Stimulated activated CD8-positive, alpha-beta memory T cell treated with anti-CD3 and anti-CD28 coated beads, Interleukin-7, amount 100 ng/mL, for 1 hour (primary cell): ENCODE data around the gene HSD17B7.
"Not testable (repeated sequence)": the region's sequence is repeated elsewhere in the genome, so short reads cannot be mapped to it uniquely, and the experiment has no call there.

Source experiments
- DNase-seq, 2 donors: peaks; one replicate each; pipeline ENCODE4 v3.0.0-alpha.2; 2020; ENCODE audit warnings: low read depth in 2 of 2

Gene HSD17B7

GRCh38 chr1:162807503-162807902, 17.0 kb downstream of the HSD17B7 start:
- DNase-seq: not testable (repeated sequence)

GRCh38 chr1:162812357-162812756, 21.9 kb downstream of the HSD17B7 start:
- DNase-seq: not testable (repeated sequence)

GRCh38 chr1:162818136-162818535, 27.6 kb downstream of the HSD17B7 start:
- not testable (repeated sequence) for DNase-seq

- not testable (repeated sequence) for DNase-seq
Observed at GRCh38 chr1:162818666-162819065, 28.2 kb downstream of the HSD17B7 start.

- no peak for DNase-seq
Observed at GRCh38 chr1:162822391-162823200, 32.1 kb downstream of the HSD17B7 start.

GRCh38 chr1:162823231-162823630, 32.7 kb downstream of the HSD17B7 start:
- DNase-seq: no peak

- DNase-seq: no peak
Observed at GRCh38 chr1:162823771-162824525, 33.4 kb downstream of the HSD17B7 start.

GRCh38 chr1:162829268-162829667, 38.8 kb downstream of the HSD17B7 start:
- DNase-seq: no peak

- no peak for DNase-seq
Observed at GRCh38 chr1:162832470-162832869, 42.0 kb downstream of the HSD17B7 start.

GRCh38 chr1:162835157-162835899, 44.8 kb downstream of the HSD17B7 start:
- no peak for DNase-seq

- no peak for DNase-seq
Observed at GRCh38 chr1:162838863-162839262, 48.4 kb downstream of the HSD17B7 start.

- no peak for DNase-seq
Observed at GRCh38 chr1:162840250-162840839, 49.8 kb downstream of the HSD17B7 start.

GRCh38 chr1:162844153-162844552, 53.7 kb downstream of the HSD17B7 start:
- DNase-seq: no peak

GRCh38 chr1:162846256-162847212, 56.0 kb downstream of the HSD17B7 start:
- no peak for DNase-seq

- peak; percentile 49 to 79 for DNase-seq
Observed at GRCh38 chr1:162847839-162848453, 57.4 kb downstream of the HSD17B7 start.

GRCh38 chr1:162849711-162850110, 59.2 kb downstream of the HSD17B7 start:
- no peak for DNase-seq

GRCh38 chr1:162851341-162851740, 60.8 kb downstream of the HSD17B7 start:
- DNase-seq: no peak

GRCh38 chr1:162854245-162854882, 63.9 kb downstream of the HSD17B7 start:
- DNase-seq: peak in 1 of 2 donors; percentile 6

- no peak for DNase-seq
Observed at GRCh38 chr1:162855461-162856150, 65.1 kb downstream of the HSD17B7 start.
